Small intestine (tissue), 7 donors: Measurements from ENCODE around the gene TMEM183A. TPM values are rescaled to one million over a fixed set of nuclear protein-coding genes. Genes with fewer than 3 reads are reported as not detected.
"Not testable (repeated sequence)": the region's sequence is repeated elsewhere in the genome, so short reads cannot be mapped to it uniquely, and the experiment has no call there.

Source experiments
- DNase-seq, 2 donors: peaks; one replicate each; pipeline versions ENCODE4 v3.0.0 to v3.0.0-alpha.2; 2013
- FAIRE-seq: peaks from 2 replicates; lab custom pipeline; 2012; peaks lifted over from hg19 to GRCh38; lab: Jason Lieb, UNC
- H3K27ac ChIP-seq, 3 donors: one replicate each; pipeline ENCODE4 v1.5.1; 2013; ENCODE audit warnings: low read length in 2 of 3, mild to moderate bottlenecking in 2 of 3, control low read depth in 1 of 3, inconsistent platforms in 1 of 3, low read depth in 1 of 3, moderate library complexity in 1 of 3
- H3K27me3 ChIP-seq, 3 donors: one replicate each; pipeline ENCODE4 v1.6.1; 2013; ENCODE audit warnings: low read length in 3 of 3, inconsistent platforms in 1 of 3; ENCODE audit not compliant: control insufficient read depth in 3 of 3, insufficient read depth in 3 of 3
- H3K36me3 ChIP-seq, 3 donors: one replicate each; pipeline ENCODE4 v1.6.1; 2013; ENCODE audit warnings: low read length in 3 of 3, inconsistent platforms in 1 of 3, low read depth in 1 of 3, mild to moderate bottlenecking in 1 of 3, moderate library complexity in 1 of 3; ENCODE audit not compliant: control insufficient read depth in 3 of 3, insufficient read depth in 2 of 3
- H3K4me1 ChIP-seq, 3 donors: one replicate each; pipeline ENCODE4 v1.6.1; 2013; ENCODE audit warnings: low read length in 2 of 3, inconsistent platforms in 1 of 3, low read depth in 1 of 3, mild to moderate bottlenecking in 1 of 3, moderate library complexity in 1 of 3; ENCODE audit not compliant: control insufficient read depth in 3 of 3, insufficient read depth in 2 of 3
- H3K4me3 ChIP-seq, 3 donors: one replicate each; pipeline ENCODE4 v1.5.1; 2013; ENCODE audit warnings: low read length in 3 of 3, control low read depth in 1 of 3, inconsistent platforms in 1 of 3, low read depth in 1 of 3, mild to moderate bottlenecking in 1 of 3, moderate library complexity in 1 of 3
- H3K9me3 ChIP-seq, 2 donors: one replicate each; pipeline ENCODE4 v1.6.1; 2013; ENCODE audit warnings: low read depth in 1 of 2, low read length in 1 of 2; ENCODE audit not compliant: control insufficient read depth in 2 of 2, insufficient read depth in 1 of 2
- WGBS, 3 donors: extraction: QIAGEN DNeasy Blood & Tissue Kit; methylation state at CpG; one replicate each; pipeline ENCODE4 v1.1.7; 2013; 5-methylcytosine and 5-hydroxymethylcytosine counted together
- polyA plus RNA-seq, 4 donors: library from polyadenylated mRNA; stranded (reverse) in 3 of 4; unstranded in 1 of 4; fragments of 200-250 nt in 3 of 4; fragments of 120-200 nt in 1 of 4; gene quantifications; one replicate each; pipeline versions ENCODE4 v1.2.1 to v1.2.3, GENCODE V29; 2013
- donor health status: healthy with polysubstance abuse.
- donor health status: control.
- donor health status: control.
- donor health status: Bipolar disorder and iron deficiency.
- donor health status: healthy.

Gene TMEM183A
- polyA plus RNA-seq, 4 donors, result 58.9 to 80.4 (median 67.2) TPM

GRCh38 chr1:203017061-203017460 is 9.9 kb downstream of the TMEM183A start:
- 97 to 98% (median 97%) methylated on average over 4 of the region's 4 CpGs for WGBS, 3 donors
- Histone ChIP-seq H3K9me3 (no peaks in the 10 kb centered on the region), H3K27me3 (no peaks in the 10 kb centered on the region), H3K27ac (no peak overlapping the region), H3K4me3 (no peak overlapping the region), H3K36me3 (peaks cover 30 to 52% (median 33%) of the 10 kb centered on the region in 3 donors), H3K4me1 (no peaks in the 10 kb centered on the region)
- DNase-seq, result no peak
- FAIRE-seq, result no peak

- no peaks in the 10 kb centered on the region for H3K27me3 ChIP-seq
- no peaks in the 10 kb centered on the region for H3K4me1 ChIP-seq
- no peak overlapping the region for H3K27ac ChIP-seq
- no peak overlapping the region for H3K4me3 ChIP-seq
- H3K9me3 ChIP-seq, result no peaks in the 10 kb centered on the region
- H3K36me3 ChIP-seq, result peaks cover 31 to 55% (median 35%) of the 10 kb centered on the region in 3 donors
- DNase-seq (no peak), FAIRE-seq (no peak)
- 90 to 92% (median 91%) methylated on average over 6 of the region's 6 CpGs for WGBS, 3 donors
Observed at GRCh38 chr1:203017692-203018091, 10.5 kb downstream of the TMEM183A start.

- peaks cover 15 to 20% (median 15%) of the 10 kb centered on the region in 3 donors for H3K36me3 ChIP-seq
- not testable (repeated sequence) for FAIRE-seq, H3K9me3 ChIP-seq, H3K27ac ChIP-seq, DNase-seq, H3K4me1 ChIP-seq, H3K4me3 ChIP-seq
- H3K27me3 ChIP-seq, result peaks cover 0 to 17% (median 5%) of the 10 kb centered on the region in 3 donors
- WGBS, 3 donors, result 91 to 96% (median 95%) methylated on average over 3 to 5 of the region's 10 CpGs
Observed at GRCh38 chr1:203022855-203023254, 15.7 kb downstream of the TMEM183A start.

- H3K27me3 ChIP-seq, result peaks cover 0 to 26% (median 5%) of the 10 kb centered on the region in 3 donors
- peaks cover 0 to 9% (median 3%) of the 10 kb centered on the region in 3 donors for H3K4me1 ChIP-seq
- peaks cover 5 to 14% (median 12%) of the 10 kb centered on the region in 3 donors for H3K36me3 ChIP-seq
- peak overlapping the region in 1 of 3 donors; percentile 55 for H3K27ac ChIP-seq
- no peak for DNase-seq
- FAIRE-seq, result no peak
- peaks cover 0 to 4% of the 10 kb centered on the region in 2 donors for H3K9me3 ChIP-seq
- H3K4me3 ChIP-seq, result no peak overlapping the region
Observed at GRCh38 chr1:203025686-203026030, 18.5 kb downstream of the TMEM183A start.

GRCh38 chr1:203026031-203026665 is 19.0 kb downstream of the TMEM183A start, which contains the start of gene PPFIA4:
PPFIA4 (plus strand) TSS chr1:203026491; CDS start chr1:203039009, 12,518 bp downstream.
- DNase-seq, result peak; percentile 79 to 90
- H3K27me3 ChIP-seq, result peaks cover 0 to 26% (median 5%) of the 10 kb centered on the region in 3 donors
- H3K27ac ChIP-seq, result peak within 1 kb of the TSS in 1 of 3 donors; percentile 55
- peaks cover 0 to 4% of the 10 kb centered on the region in 2 donors for H3K9me3 ChIP-seq
- H3K36me3 ChIP-seq, result peaks cover 3 to 12% (median 11%) of the 10 kb centered on the region in 3 donors
- no peak for FAIRE-seq
- 12 to 19% (median 15%) methylated on average over 34 to 52 of the region's 52 CpGs for WGBS, 3 donors
- peaks cover 0 to 9% (median 3%) of the 10 kb centered on the region in 3 donors for H3K4me1 ChIP-seq
- H3K4me3 ChIP-seq, result peak within 1 kb of the TSS in 2 of 3 donors; percentile 50 to 62

- DNase-seq (no peak), FAIRE-seq (no peak)
- Histone ChIP-seq H3K9me3 (peaks cover 0 to 4% of the 10 kb centered on the region in 2 donors), H3K36me3 (peaks cover 2 to 9% (median 9%) of the 10 kb centered on the region in 3 donors), H3K4me1 (peaks cover 0 to 9% (median 3%) of the 10 kb centered on the region in 3 donors), H3K27me3 (peaks cover 0 to 26% (median 5%) of the 10 kb centered on the region in 3 donors), H3K4me3 (peak overlapping the region in 2 of 3 donors; percentile 50 to 62), H3K27ac (no peak overlapping the region)
- WGBS, 3 donors, result 7 to 10% (median 10%) methylated on average over 40 to 46 of the region's 46 CpGs
Observed at GRCh38 chr1:203026666-203027663, 19.8 kb downstream of the TMEM183A start.

GRCh38 chr1:203028067-203028783 is 21.1 kb downstream of the TMEM183A start:
- Histone ChIP-seq H3K27ac (no peak overlapping the region), H3K9me3 (peaks cover 0 to 4% of the 10 kb centered on the region in 2 donors), H3K36me3 (peaks cover 0 to 7% (median 3%) of the 10 kb centered on the region in 3 donors), H3K27me3 (peaks cover 0 to 26% (median 5%) of the 10 kb centered on the region in 3 donors), H3K4me3 (no peak overlapping the region), H3K4me1 (peaks cover 0 to 9% (median 3%) of the 10 kb centered on the region in 3 donors)
- no peak for DNase-seq
- WGBS, 3 donors, result 80 to 86% (median 82%) methylated on average over 9 of the region's 9 CpGs
- FAIRE-seq, result no peak
